HG02798 (cell line): ENCODE measurements around the gene HK3.
"Not testable (repeated sequence)": the region's sequence is repeated elsewhere in the genome, so short reads cannot be mapped to it uniquely, and the experiment has no call there.

Experiments used
- ATAC-seq: cut with Tn5 transposase; IDR thresholded peaks from one replicate; pipeline ENCODE4 v1.9.1; 2021; ENCODE audit warnings: mild to moderate bottlenecking; ENCODE audit not compliant: unreplicated experiment, poor library complexity

HK3 gene

DNA sequence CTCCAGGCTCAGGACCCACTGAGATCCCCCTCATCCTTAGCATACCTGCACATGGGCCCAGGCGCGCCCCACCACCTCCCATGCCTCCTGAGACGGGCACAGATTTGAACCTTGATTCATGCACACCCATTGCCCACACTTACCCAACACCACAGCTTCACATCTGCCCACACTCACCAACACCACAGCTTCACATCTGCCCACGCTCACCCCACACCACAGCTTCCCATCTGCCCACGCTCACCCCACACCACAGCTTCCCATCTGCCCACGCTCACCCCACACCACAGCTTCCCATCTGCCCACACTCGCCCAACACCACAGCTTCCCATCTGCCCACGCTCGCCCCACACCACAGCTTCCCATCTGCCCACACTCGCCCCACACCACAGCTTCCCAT lies 28.5 kb downstream of the HK3 start:
- ATAC-seq: not testable (repeated sequence)

DNA sequence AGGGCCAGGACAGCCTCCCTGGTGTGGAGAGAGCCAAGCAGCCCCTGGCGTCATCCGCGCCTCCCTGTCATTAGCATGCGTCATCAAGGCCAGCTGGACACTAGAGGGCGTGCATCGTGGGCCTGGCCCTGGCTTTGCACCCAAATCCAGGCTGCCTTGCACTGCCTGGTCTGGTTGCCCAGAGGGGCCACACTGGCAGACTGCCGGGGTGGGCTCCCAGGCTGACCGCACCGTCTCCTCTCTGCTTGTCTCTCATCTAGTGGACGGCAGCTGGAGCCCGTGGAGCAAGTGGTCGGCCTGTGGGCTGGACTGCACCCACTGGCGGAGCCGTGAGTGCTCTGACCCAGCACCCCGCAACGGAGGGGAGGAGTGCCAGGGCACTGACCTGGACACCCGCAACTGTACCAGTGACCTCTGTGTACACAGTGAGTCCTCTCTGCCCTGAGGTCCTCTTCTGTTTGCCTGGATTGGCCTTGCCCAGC lies 29.0 kb downstream of the HK3 start:
- no peak for ATAC-seq

DNA sequence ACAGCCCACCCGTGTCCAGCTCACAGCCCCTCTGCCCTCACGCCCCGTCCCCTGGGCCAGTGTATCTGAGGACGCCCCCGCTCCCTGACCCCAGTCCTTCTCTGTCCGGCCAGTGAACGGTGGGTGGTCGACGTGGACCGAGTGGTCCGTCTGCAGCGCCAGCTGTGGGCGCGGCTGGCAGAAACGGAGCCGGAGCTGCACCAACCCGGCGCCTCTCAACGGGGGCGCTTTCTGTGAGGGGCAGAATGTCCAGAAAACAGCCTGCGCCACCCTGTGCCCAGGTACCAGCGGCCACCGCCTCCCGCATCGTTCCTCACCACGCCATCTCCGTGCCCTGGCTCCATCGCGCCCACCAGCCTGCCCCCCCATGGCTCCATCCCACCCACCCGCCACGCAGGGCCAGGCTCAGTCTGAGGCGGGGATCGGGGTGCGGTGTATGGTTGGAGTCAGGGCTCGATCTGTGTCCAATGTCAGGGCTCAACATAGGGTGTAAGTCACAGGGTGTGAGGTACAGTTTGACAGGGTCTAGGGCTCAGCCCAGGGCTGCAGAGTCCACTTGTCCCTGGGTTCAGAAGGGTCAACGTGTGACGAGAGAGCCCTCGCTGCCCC lies 29.5 kb downstream of the HK3 start:
- no peak for ATAC-seq

DNA sequence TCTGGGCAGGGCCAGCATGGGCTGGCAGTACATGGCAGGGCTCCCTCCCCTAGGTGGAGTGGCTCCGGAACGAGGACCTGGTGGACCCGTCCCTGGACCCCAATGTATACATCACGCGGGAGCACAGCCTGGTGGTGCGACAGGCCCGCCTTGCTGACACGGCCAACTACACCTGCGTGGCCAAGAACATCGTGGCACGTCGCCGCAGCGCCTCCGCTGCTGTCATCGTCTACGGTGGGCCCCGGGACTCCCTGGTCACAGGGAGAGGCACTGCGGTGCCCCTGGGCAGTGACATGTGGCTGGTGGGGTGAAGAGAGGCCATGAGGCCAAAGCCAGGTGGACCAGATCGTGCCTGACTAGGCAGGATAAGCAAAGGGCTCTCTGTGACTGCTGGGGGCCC lies 30.4 kb downstream of the HK3 start:
- no peak for ATAC-seq

DNA sequence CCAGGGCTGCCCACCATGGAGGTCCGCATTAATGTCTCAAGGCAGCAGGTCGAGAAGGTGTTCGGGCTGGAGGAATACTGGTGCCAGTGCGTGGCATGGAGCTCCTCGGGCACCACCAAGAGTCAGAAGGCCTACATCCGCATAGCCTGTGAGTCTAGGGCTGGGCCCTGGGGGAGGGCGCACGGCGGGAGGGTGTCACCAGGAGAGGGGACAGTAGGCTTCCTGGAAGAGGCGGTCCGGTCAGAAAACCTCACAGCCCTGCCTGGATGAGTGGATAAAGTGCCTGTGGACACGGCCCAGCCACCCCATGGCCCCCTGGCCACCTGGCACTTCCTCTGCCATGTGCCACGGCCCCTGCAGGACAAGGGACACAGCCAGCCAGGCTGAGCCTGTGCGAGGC lies 31.0 kb downstream of the HK3 start:
- no peak for ATAC-seq

DNA sequence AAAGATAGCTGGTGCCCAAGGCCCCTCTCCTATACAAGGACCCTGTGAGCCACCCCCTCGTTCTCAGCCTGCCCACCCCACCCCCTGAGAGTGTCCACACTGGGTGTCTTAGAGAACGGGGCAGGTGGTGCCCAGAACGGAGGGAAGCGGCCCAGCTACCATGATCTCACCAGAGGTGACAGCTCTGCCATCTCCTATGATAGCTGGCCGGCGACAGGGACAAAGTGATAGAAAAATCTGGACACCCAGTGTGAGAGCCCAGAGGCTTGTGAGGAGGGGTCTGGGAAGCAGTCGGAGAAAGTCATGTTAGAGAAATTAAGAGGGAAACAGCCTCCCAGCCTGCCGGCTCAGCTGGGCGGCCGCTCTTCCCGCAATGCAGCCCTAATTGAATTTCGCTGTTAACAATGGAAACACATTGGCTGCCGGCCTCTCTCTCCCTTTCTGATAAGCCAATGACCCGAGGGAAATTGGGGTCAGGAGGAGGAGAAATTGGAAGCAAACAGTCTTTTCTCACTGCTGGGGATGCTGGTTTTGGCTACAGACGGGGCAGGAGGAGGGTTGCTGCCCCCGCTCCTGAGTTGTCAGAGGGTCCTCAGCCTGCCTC lies 32.3 kb downstream of the HK3 start:
- no peak for ATAC-seq

DNA sequence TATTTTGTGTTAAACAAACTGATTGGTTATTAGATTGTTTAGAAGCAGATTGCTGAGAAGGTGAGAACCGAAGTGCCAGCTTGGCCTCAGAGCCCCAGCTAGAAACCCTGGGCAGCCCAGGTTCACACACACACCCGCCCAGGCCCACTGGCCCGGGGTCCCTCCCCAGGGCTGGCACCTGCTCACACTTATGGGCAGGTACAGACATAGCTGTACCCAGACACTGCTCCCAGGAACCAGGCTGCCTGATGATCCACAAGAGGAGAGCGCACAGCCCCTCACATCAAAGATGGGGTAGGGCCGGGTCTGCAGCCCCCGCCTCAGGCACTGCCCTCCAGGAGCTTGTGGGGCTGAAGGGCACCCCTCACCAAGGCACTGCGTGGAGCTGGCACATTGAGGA lies 33.2 kb downstream of the HK3 start:
- no peak for ATAC-seq

DNA sequence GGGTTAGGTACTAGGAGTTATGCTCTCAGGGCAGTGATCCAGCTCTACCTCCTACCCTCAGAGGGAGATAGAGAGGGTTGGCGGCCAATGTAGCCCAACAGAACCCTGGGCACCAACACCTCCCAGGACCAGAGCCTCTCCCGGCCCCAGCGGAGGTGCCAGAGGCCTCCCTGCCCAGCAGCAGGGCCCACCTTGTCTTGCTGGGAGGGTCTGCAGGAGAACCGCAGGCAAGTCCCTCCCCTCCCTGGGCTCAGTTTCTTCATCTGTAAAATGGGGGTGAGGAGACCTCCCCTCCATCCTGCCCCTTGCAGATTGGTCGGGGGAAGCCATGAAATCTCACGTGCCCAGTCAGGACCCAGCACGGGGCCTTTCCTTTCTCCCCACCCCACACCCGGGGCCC lies 34.4 kb downstream of the HK3 start:
- ATAC-seq: no peak

DNA sequence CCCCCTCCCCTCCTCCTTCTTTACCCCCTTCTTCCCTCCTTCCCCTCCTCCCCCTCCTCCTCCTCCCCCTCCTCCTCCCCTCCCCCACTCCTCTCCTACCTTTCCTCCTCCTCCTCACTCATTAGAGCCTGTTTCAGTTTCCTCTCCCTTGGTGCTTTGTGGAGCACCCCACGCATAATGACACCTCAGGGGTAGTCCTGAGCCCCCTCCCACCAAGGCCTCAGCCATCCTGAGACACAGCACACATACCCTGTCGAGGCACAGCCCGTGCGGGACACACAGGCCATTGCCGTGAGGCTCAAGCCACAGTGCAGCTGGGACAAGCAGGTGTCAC lies 35.4 kb downstream of the HK3 start:
- ATAC-seq: no peak

DNA sequence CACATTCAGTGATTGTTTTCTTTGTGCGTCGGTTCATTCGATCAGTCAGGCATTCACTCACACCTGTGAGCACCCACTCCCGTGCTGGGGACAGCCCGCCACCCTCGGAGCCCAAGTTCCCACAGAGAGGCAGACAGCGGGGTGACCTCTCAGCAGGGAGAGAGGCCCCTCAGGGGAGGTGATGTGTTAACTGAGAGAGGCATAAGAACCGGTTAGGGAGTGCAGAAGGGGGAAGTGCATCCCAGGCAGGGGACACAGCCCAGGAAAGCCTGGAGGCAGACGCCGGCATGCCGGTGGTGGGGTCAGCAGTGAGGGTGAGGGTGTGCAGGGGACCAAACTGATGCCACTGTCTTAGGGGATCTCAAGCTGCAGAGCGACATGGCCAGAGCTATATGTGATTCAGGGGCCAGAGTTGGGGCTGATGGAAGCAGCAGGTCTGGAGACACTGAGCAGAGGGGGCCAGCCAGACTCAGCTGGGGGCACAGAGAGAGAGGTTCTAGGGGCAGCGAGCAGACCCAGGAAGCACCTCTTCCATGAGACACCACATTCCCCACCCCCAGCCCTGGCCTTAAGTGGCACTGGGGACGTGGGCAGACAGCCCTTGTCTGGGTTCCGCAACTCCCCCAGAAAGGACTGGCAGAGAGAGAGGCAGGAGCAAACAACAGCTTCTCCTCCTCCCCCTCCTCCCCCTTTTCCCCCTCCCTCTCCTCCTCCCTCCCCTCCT lies 35.9 kb downstream of the HK3 start:
- ATAC-seq: no peak

DNA sequence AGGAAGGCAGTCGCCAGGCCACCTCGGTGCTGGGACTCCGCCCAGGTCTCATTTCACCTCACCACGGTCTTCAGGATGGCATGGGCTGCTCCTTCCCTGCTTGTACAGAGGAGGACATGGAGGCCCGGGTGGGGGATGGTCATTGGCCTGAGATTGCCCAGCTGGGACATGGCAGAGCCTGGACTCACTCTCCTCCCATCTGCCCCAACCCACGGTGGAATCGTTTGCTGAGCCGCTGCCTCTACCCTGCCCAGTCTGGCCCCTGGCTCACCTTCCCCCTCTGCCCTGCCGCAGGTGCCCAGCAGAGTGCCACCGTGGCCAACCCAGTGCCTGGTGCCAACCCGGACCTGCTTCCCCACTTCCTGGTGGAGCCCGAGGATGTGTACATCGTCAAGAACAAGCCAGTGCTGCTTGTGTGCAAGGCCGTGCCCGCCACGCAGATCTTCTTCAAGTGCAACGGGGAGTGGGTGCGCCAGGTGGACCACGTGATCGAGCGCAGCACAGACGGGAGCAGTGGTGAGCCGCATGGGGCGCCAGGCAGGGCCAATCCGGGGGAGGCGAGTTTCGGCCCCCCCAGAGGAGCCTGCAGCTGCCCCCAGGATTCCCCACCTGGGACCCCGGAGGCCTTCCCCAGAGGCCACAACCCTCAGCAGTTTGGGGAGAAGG lies 36.7 kb downstream of the HK3 start:
- no peak for ATAC-seq

DNA sequence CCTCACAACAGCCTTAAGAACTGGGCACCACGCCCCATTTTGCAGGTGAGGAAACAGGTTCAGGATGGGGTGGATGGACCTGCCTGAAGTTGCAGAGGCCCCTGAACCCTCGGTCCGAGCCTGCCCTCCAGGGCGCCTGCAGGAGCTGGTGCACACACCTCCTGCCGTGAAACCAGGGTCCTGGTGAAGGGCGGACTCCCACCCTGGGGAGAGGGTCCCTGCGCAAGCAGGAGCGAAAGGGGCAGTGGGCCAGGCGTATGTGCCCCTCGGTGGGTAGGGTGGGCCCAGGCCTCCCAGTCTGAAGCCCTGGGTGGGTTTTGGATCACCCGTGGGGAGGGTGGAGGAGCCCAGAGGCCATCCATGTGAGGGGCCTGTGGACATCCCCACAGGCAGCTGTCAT lies 37.9 kb downstream of the HK3 start:
- no peak for ATAC-seq

DNA sequence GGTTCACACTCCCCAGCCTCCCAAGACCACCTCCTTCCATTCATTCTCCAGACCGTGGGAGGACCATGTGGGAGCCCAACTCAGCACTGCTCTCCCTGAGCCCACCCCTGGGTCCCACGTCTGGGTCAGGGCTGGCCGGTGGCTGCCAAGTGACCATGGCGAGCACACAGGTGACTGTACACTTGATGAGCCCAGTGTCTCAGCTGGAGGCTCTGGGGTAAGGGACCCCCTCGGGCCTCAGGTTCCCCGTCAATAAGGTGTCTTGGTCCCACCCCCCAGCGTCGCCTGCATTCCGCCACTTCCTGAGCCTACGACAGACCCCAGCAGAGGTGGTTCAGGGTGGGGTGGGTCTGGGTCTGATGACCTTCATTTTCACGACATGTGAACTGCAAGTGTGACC lies 38.8 kb downstream of the HK3 start:
- ATAC-seq: no peak

DNA sequence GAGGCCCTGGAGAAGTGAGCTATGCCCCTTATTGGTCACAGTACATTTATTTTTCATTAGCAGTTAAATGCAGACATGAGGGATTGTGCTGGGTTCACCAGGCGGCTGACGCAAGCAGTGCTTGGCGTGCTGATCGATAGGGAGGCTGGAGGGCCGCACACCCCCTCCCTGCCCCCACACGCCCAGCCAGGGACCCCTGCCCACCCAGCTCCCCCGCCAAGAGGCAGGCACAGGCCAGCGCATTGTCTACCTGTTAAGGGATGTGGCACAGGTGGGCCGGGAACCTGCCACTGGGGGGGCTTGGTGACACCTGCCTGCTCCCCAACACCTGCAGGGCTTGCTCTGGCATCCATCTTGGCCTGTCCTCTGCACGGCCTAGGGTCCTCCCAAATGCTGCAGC lies 39.2 kb downstream of the HK3 start:
- ATAC-seq: no peak

DNA sequence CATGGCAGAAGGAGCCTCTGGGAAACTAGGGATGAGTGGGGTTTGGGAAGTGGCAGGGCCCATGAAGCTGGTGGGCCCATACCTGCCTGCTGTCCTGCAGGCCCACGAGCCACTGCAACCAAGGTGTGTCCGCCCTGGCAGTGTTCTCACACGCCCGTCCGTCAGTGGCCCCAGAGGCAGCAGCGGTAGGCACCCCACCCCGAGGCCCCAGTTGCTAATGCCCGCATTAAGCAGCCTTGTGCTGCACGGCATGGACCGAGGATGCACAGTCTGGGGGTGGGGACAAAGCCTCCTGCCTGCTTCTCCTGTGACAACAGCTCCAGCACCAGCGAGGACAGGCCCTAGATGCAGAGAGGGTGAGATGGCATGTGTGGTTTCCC lies 41.3 kb downstream of the HK3 start:
- no peak for ATAC-seq

DNA sequence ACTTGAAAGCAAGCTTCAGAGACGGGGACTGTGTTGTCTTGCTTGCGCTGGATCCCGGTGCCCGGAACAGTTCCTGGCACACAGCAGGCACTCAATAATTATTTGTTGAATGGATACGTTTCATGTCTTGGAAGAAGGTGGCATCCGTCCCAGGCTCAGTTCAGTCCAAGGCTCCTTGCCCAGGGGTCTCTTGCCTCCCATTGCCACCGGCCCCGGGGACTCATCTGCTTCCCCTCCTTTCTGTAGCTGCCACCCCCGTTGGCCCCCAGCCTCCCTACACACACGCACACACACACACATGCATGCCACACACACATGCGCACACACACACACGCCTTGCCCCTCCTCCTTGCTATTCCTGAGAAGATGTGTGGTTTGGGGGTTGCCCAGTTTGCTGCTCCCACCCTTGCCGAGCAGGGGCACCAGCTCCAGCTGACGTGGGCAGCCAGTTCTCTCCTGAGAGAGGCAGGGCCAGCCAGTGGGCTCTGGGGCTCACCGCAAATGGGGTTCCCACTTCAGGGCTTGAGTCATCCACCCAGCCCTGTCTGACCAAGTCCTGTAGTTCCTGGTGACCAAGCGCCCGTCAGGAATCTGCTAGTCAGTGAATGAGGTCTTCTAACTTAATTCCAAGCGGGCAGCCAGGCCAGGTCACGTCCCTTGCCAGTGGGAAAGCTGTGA lies 41.8 kb downstream of the HK3 start:
- ATAC-seq: no peak

DNA sequence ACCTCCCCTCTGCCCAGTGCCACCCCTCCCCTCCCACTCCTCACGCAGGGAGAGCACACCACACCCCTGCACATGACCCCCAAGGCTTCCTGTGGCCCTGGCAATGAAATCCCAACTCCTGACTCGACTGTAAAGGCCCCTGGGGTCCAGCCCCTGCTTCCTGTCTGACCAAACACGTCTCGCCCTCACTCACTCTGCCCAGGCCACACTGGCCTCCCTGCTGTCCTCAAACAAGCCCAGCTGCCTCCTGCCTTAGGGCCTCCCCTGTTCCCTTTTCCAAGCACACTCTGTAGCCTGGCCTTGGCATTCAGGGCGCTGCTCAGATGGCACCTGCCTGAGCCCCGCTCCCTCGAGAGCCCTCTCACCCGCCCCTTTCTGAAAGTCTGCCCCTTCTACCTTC lies 42.4 kb downstream of the HK3 start:
- no peak for ATAC-seq

DNA sequence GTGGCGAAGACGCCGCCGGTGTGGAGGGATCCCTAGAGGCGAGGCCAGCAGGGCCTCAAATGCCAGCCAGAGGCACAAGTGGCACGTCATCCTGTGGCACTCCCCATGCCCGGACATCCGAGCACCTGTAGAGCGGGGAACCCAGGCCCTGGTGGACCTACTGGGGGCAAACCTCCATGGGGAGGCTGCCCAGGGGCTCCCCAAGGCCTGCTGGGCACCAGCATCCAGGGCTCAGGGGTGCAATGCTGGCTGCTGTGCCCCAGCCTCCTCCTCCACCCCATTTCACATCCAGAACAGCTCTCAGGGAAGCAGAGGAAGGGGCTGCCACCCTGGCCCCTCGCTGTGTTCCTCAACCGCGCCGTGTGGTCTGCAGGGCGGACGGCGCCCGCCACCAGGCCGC lies 43.5 kb downstream of the HK3 start:
- ATAC-seq: no peak

DNA sequence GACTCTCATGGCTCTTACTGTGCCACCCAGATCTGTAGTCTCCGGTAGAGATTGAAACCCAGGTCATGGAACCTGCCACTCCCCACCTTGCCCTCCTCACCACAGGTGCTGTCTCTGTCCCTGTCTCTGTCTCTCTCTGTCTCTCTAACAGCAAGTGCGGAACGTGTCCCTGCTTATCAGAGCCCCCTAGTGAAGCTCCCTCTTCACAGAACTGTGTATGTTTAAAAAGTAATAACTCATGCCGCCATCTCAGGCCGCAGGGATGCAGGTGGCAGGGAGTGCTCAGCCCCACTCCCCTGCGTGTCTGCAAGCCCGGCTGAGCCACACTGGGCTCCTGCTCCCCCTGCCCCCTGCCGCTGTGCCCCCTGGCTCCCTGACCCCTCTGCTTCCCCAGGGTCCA lies 45.0 kb downstream of the HK3 start:
- no peak for ATAC-seq

DNA sequence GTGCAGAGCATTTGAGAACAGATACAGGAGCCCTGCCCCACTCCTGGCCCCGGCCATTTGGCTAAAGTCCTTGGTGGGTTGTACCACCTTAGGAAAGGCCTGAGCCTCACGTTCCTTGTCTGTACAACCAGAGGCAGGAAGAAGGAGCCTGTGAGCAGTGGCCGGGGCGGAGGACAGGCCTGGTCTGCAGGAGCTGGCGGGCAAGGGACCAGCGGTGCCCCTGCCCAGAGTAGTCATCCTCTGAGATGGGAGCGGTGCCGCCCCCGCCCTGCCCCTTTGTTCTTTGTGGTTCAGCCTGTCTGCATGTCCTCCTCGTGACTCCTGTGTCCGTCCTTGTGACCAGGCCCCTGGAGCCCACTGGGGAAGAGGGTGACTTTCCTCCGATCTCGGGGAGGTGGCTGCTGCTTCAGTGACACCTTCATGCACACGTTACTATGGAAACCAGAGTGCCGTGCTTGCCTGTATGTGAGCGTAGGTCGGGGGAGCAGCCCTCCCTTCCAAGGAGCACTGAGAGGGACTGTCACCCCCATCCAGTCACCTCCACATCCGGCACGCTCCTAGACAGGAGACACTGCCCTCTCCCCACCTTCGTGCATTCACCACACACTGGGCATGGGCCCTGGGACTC lies 45.9 kb downstream of the HK3 start:
- no peak for ATAC-seq
